Measurements from ENCODE around the gene GALNS.

The GALNS gene

DNA sequence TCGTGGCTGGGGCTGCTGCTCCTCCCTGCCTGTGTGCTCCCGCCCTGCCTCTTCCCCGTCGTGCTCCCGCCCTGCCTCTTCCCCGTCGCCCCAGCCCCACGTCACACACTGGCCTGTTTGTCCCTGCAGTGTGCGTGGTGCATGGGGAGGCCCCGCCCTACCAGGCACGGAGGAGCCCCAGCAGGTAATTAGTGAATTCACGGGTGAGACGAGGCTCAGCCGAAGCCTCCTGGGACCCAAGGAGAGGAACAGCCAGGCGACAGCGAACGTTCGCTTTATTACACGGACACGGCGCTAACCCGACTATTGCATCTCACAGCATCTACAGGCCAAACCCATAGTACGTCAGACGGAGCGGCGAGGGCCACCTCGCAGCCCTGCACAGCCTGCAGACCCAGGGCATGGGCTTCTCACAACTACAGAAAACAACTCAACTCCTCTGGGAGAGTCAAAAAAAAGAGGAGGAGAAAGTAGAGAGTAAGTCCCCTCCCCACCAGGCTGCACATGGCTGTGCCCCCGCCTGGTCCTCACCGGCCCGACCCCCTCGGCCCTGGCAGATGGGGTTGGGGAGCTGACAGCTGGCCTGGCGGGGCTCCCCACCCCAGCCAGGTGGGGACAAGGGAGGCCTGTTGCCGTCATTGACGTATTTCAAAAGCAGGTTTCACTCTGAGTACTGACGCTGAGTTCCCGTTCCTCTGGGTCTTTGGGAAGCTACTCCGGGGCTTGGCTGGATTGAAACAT lies 14.0 kb upstream of the GALNS start:
- H3K4me1 ChIP-seq (ENCODE audit: insufficient read depth, low read length): no peaks in the 10 kb centered on the region
- H3K4me3 ChIP-seq (ENCODE audit: low read depth in 1 of 2, low read length in 2 of 2): no peak overlapping the region
- H3K36me3 ChIP-seq (ENCODE audit: insufficient read depth, low read length): no peaks in the 10 kb centered on the region
- H3K9me3 ChIP-seq (ENCODE audit: low read length): no peaks in the 10 kb centered on the region
- peaks cover 0 to 22% of the 10 kb centered on the region in 2 donors for H3K27me3 ChIP-seq (ENCODE audit: control insufficient read depth in 1 of 2, insufficient read depth in 2 of 2, low read length in 2 of 2)
- H3K27ac ChIP-seq (ENCODE audit: low read depth, low read length): no peak overlapping the region
- no peak overlapping the region for H3K9ac ChIP-seq (ENCODE audit: low read length)

GRCh38 chr16:88869673-88869980 lies 12.9 kb upstream of the GALNS start:
- Histone ChIP-seq H3K27me3 (ENCODE audit: control insufficient read depth in 1 of 2, insufficient read depth in 2 of 2, low read length in 2 of 2) (peaks cover 0 to 23% of the 10 kb centered on the region in 2 donors), H3K36me3 (ENCODE audit: insufficient read depth, low read length) (no peaks in the 10 kb centered on the region), H3K4me1 (ENCODE audit: insufficient read depth, low read length) (no peaks in the 10 kb centered on the region), H3K9ac (ENCODE audit: low read length) (no peak overlapping the region), H3K4me3 (ENCODE audit: low read depth in 1 of 2, low read length in 2 of 2) (no peak overlapping the region), H3K27ac (ENCODE audit: low read depth, low read length) (no peak overlapping the region), H3K9me3 (ENCODE audit: low read length) (no peaks in the 10 kb centered on the region)

DNA sequence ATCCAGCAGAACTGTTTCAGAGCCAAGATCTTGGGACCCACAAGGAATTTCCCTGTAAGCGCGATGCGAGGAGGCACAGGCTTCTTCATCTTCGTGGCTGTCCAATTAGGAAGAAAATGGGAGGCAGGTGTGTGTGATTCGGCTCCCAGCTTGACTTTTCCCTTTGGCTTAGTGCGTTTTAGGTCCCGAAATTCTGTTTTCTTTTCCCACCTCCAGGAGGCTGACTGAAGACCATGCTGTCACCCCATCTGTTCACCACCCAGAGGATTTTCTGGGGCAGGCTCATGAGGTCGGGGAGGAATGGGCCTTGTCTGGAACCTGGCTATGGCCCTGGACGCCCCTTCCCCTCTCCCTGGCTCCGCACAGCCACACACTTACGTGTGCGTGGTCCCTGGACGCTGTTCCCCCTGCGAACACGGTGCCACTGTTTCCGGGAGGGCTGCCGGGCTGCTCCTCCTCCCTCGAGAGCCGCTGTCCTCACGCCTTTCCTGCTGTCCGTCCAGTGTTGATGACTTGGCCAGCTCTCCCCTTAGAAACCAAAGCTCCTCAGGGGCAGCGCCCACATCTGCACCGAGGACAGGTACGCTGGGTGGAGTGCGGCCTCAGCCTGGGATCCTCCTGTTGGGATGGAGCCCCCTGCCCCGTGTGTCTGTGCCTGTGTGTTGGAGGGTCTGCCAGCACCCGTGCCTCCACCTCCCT lies 12.4 kb upstream of the GALNS start:
- no peaks in the 10 kb centered on the region for H3K9me3 ChIP-seq (ENCODE audit: low read length)
- no peak overlapping the region for H3K27ac ChIP-seq (ENCODE audit: low read depth, low read length)
- H3K4me3 ChIP-seq (ENCODE audit: low read depth in 1 of 2, low read length in 2 of 2): no peak overlapping the region
- peaks cover 0 to 23% of the 10 kb centered on the region in 2 donors for H3K27me3 ChIP-seq (ENCODE audit: control insufficient read depth in 1 of 2, insufficient read depth in 2 of 2, low read length in 2 of 2)
- no peak overlapping the region for H3K9ac ChIP-seq (ENCODE audit: low read length)
- no peaks in the 10 kb centered on the region for H3K36me3 ChIP-seq (ENCODE audit: insufficient read depth, low read length)
- no peaks in the 10 kb centered on the region for H3K4me1 ChIP-seq (ENCODE audit: insufficient read depth, low read length)

GRCh38 chr16:88867581-88868246 lies 11.0 kb upstream of the GALNS start:
- Histone ChIP-seq H3K9ac (ENCODE audit: low read length) (no peak overlapping the region), H3K36me3 (ENCODE audit: insufficient read depth, low read length) (peaks cover under 1% of the 10 kb centered on the region), H3K4me3 (ENCODE audit: low read depth in 1 of 2, low read length in 2 of 2) (no peak overlapping the region), H3K4me1 (ENCODE audit: insufficient read depth, low read length) (no peaks in the 10 kb centered on the region), H3K27ac (ENCODE audit: low read depth, low read length) (no peak overlapping the region), H3K27me3 (ENCODE audit: control insufficient read depth in 1 of 2, insufficient read depth in 2 of 2, low read length in 2 of 2) (peaks cover 0 to 23% of the 10 kb centered on the region in 2 donors), H3K9me3 (ENCODE audit: low read length) (no peaks in the 10 kb centered on the region)

DNA sequence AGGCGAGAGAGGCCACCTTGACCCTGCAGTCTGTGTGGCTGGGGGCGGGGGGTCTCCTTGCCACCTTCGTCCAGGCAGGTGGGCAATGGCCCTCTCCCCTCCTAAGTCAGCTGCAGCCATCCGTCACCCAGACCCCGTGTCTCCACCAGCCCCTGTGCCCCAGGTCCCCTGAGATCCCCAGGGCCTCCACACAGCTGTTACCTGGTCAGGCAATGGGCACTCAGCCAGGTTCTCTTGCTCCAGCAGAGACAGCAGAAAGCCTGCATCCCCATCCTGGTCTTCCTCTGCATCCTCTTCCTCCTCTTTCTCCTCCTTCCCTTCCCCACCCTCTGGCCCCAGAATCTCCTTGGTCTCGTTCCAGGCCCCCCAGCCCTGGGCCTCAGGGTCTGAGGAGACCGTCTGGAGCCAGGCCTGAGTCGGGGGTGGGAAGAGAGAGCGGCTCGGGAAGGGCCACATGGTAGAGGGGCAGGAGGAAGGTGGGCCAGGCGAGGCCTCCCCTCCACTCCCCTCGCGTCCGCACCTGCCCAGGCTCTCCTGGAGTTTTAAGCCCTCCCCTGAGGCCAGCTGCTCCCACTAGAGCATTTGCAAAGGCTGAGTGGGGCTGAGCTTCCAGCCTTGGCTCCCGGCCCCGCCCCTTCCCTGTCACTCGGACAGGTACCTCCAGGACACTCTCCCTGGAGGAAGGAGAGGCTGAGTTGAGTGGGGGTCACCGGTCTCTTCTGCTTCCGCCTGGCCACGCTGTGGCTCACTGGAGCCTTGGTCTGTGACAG lies 9.6 kb upstream of the GALNS start, which contains the start of gene PABPN1L:
Gene PABPN1L (minus strand): TSS at position 510 of the 770 bp plus-strand sequence. CDS start 54 bp downstream, at position 456.
- H3K4me3 ChIP-seq (ENCODE audit: low read depth in 1 of 2, low read length in 2 of 2): no peak within 1 kb of the TSS
- peaks cover 0 to 16% of the 10 kb centered on the region in 2 donors for H3K27me3 ChIP-seq (ENCODE audit: control insufficient read depth in 1 of 2, insufficient read depth in 2 of 2, low read length in 2 of 2)
- peaks cover 8% of the 10 kb centered on the region for H3K36me3 ChIP-seq (ENCODE audit: insufficient read depth, low read length)
- H3K27ac ChIP-seq (ENCODE audit: low read depth, low read length): no peak within 1 kb of the TSS
- H3K9ac ChIP-seq (ENCODE audit: low read length): no peak within 1 kb of the TSS
- H3K9me3 ChIP-seq (ENCODE audit: low read length): no peaks in the 10 kb centered on the region
- no peaks in the 10 kb centered on the region for H3K4me1 ChIP-seq (ENCODE audit: insufficient read depth, low read length)

- H3K9me3 ChIP-seq (ENCODE audit: low read length): no peaks in the 10 kb centered on the region
- H3K27me3 ChIP-seq (ENCODE audit: control insufficient read depth in 1 of 2, insufficient read depth in 2 of 2, low read length in 2 of 2): peaks cover 0 to 15% of the 10 kb centered on the region in 2 donors
- H3K27ac ChIP-seq (ENCODE audit: low read depth, low read length): no peak overlapping the region
- no peaks in the 10 kb centered on the region for H3K4me1 ChIP-seq (ENCODE audit: insufficient read depth, low read length)
- H3K9ac ChIP-seq (ENCODE audit: low read length): no peak overlapping the region
- H3K36me3 ChIP-seq (ENCODE audit: insufficient read depth, low read length): peaks cover 9% of the 10 kb centered on the region
- H3K4me3 ChIP-seq (ENCODE audit: low read depth in 1 of 2, low read length in 2 of 2): no peak overlapping the region
These were observed 9.0 kb upstream of the GALNS start for GRCh38 chr16:88865742-88866141.

DNA sequence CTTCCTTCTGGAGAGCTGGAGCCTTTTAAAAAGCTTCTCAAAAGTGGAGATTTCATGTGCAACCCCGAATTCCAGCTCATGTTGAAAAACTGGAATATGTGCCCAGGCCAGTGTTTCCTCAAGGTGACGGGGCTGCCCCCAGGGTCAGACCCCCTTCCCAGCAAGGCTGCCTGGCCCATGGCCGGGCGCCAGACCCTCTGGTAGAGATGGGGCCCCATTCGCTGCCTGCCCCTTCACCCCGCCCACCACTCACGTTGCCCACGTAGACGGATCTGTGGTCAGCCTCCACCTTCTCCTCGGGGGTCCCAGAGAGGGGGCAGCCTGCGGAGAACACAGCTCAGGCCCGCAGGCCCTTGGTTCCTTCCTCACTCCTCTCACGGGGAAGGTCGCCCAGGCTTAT lies 8.6 kb upstream of the GALNS start:
- H3K4me1 ChIP-seq (ENCODE audit: insufficient read depth, low read length): no peaks in the 10 kb centered on the region
- peaks cover 0 to 10% of the 10 kb centered on the region in 2 donors for H3K27me3 ChIP-seq (ENCODE audit: control insufficient read depth in 1 of 2, insufficient read depth in 2 of 2, low read length in 2 of 2)
- H3K36me3 ChIP-seq (ENCODE audit: insufficient read depth, low read length): peaks cover 13% of the 10 kb centered on the region
- H3K4me3 ChIP-seq (ENCODE audit: low read depth in 1 of 2, low read length in 2 of 2): no peak overlapping the region
- no peaks in the 10 kb centered on the region for H3K9me3 ChIP-seq (ENCODE audit: low read length)
- H3K9ac ChIP-seq (ENCODE audit: low read length): no peak overlapping the region
- H3K27ac ChIP-seq (ENCODE audit: low read depth, low read length): no peak overlapping the region

GRCh38 chr16:88864521-88864920 lies 7.8 kb upstream of the GALNS start:
- Histone ChIP-seq H3K36me3 (ENCODE audit: insufficient read depth, low read length) (peaks cover 21% of the 10 kb centered on the region), H3K9me3 (ENCODE audit: low read length) (no peaks in the 10 kb centered on the region), H3K9ac (ENCODE audit: low read length) (no peak overlapping the region), H3K27me3 (ENCODE audit: control insufficient read depth in 1 of 2, insufficient read depth in 2 of 2, low read length in 2 of 2) (peaks cover 0 to 9% of the 10 kb centered on the region in 2 donors), H3K27ac (ENCODE audit: low read depth, low read length) (no peak overlapping the region), H3K4me1 (ENCODE audit: insufficient read depth, low read length) (no peaks in the 10 kb centered on the region), H3K4me3 (ENCODE audit: low read depth in 1 of 2, low read length in 2 of 2) (no peak overlapping the region)

DNA sequence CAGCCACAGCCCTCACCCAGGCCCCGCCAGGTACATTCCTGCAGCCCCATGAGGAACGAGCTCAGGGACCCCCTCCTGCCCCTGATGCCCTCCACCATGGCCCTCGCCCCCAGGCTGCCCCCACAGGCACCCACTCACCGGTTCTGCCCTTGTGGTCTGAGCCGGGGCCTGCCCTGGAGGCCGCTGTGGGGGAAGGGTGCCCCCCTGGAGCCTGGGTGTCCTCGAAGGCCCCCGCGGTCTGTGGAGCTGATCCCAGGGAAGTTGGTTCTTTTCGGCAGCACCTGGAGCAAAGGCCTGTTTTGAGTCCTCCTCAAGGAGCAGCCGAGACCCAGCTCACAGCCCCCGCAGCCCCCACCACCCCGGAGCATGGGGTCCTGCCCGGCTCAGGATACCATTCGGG lies 7.4 kb upstream of the GALNS start:
- peaks cover 0 to 9% of the 10 kb centered on the region in 2 donors for H3K27me3 ChIP-seq (ENCODE audit: control insufficient read depth in 1 of 2, insufficient read depth in 2 of 2, low read length in 2 of 2)
- no peak overlapping the region for H3K27ac ChIP-seq (ENCODE audit: low read depth, low read length)
- H3K4me3 ChIP-seq (ENCODE audit: low read depth in 1 of 2, low read length in 2 of 2): no peak overlapping the region
- no peaks in the 10 kb centered on the region for H3K9me3 ChIP-seq (ENCODE audit: low read length)
- H3K9ac ChIP-seq (ENCODE audit: low read length): no peak overlapping the region
- peaks cover 25% of the 10 kb centered on the region for H3K36me3 ChIP-seq (ENCODE audit: insufficient read depth, low read length)
- H3K4me1 ChIP-seq (ENCODE audit: insufficient read depth, low read length): no peaks in the 10 kb centered on the region

GRCh38 chr16:88863426-88863825 lies 6.7 kb upstream of the GALNS start:
- Histone ChIP-seq H3K4me1 (ENCODE audit: insufficient read depth, low read length) (peaks cover 4% of the 10 kb centered on the region), H3K4me3 (ENCODE audit: low read depth in 1 of 2, low read length in 2 of 2) (no peak overlapping the region), H3K9me3 (ENCODE audit: low read length) (no peaks in the 10 kb centered on the region), H3K9ac (ENCODE audit: low read length) (no peak overlapping the region), H3K36me3 (ENCODE audit: insufficient read depth, low read length) (peaks cover 27% of the 10 kb centered on the region), H3K27ac (ENCODE audit: low read depth, low read length) (no peak overlapping the region), H3K27me3 (ENCODE audit: control insufficient read depth in 1 of 2, insufficient read depth in 2 of 2, low read length in 2 of 2) (peaks cover 0 to 9% of the 10 kb centered on the region in 2 donors)

GRCh38 chr16:88862968-88863367 lies 6.2 kb upstream of the GALNS start:
- peaks cover 27% of the 10 kb centered on the region for H3K36me3 ChIP-seq (ENCODE audit: insufficient read depth, low read length)

More at GRCh38 chr16:88862968-88863367, 6.2 kb upstream of the GALNS start:
- H3K27ac ChIP-seq (ENCODE audit: low read depth, low read length): no peak overlapping the region
- H3K4me3 ChIP-seq (ENCODE audit: low read depth in 1 of 2, low read length in 2 of 2): no peak overlapping the region
- peaks cover 0 to 9% of the 10 kb centered on the region in 2 donors for H3K27me3 ChIP-seq (ENCODE audit: control insufficient read depth in 1 of 2, insufficient read depth in 2 of 2, low read length in 2 of 2)
- no peaks in the 10 kb centered on the region for H3K9me3 ChIP-seq (ENCODE audit: low read length)
- H3K4me1 ChIP-seq (ENCODE audit: insufficient read depth, low read length): peaks cover 8% of the 10 kb centered on the region
- H3K9ac ChIP-seq (ENCODE audit: low read length): no peak overlapping the region

Data from muscle layer of colon (tissue), 2 donors.